GM23248 (cell line): ENCODE results near the gene STK11IP. TPM values are rescaled to one million over a fixed set of nuclear protein-coding genes. Genes with fewer than 3 reads are reported as not detected.

Experiments
- DNase-seq: peaks from one replicate; pipeline ENCODE4 v3.0.0-alpha.2; 2015
- H2AFZ ChIP-seq: fragments of 200-600 bp; sonication (generic); 2 replicates; pipeline ENCODE4 v1.6.1; 2016; ENCODE audit warnings: antibody characterized with exemption
- H3F3A ChIP-seq: fragments of 200-600 bp; sonication (generic); 2 replicates; pipeline ENCODE4 v1.6.1; 2016; ENCODE audit warnings: mild to moderate bottlenecking, antibody characterized with exemption, mixed run types; ENCODE audit not compliant: insufficient read depth
- H3K27ac ChIP-seq: fragments of 200-600 bp; sonication (generic); 2 replicates; pipeline ENCODE4 v1.5.1; 2016; ENCODE audit warnings: mild to moderate bottlenecking
- H3K27me3 ChIP-seq: fragments of 200-600 bp; sonication (generic); replicated peaks from 2 replicates; pipeline ENCODE4 v1.6.1; 2016; ENCODE audit warnings: mild to moderate bottlenecking; ENCODE audit not compliant: insufficient read depth
- H3K36me3 ChIP-seq: fragments of 200-600 bp; sonication (generic); 2 replicates; pipeline ENCODE4 v1.6.1; 2016; ENCODE audit warnings: low read depth, mild to moderate bottlenecking
- H3K4me1 ChIP-seq: fragments of 200-600 bp; sonication (generic); 2 replicates; pipeline ENCODE4 v1.6.1; 2016; ENCODE audit warnings: mild to moderate bottlenecking; ENCODE audit not compliant: insufficient read depth
- H3K4me2 ChIP-seq: fragments of 200-600 bp; sonication (generic); one replicate; pipeline ENCODE4 v1.6.1; 2016; ENCODE audit warnings: mild to moderate bottlenecking; ENCODE audit not compliant: unreplicated experiment
- H3K4me3 ChIP-seq: fragments of 200-600 bp; sonication (generic); 2 replicates; pipeline ENCODE4 v1.5.1; 2016; ENCODE audit warnings: mild to moderate bottlenecking
- H3K79me2 ChIP-seq: fragments of 200-600 bp; sonication (generic); 2 replicates; pipeline ENCODE4 v1.6.1; 2016; ENCODE audit warnings: mild to moderate bottlenecking; ENCODE audit not compliant: insufficient read depth
- H3K9ac ChIP-seq: fragments of 200-600 bp; sonication (generic); 2 replicates; pipeline ENCODE4 v1.6.1; 2016; ENCODE audit warnings: mild to moderate bottlenecking
- H3K9me2 ChIP-seq: fragments of 200-600 bp; sonication (generic); 2 replicates; pipeline ENCODE4 v1.6.1; 2016; ENCODE audit warnings: mixed run types, mild to moderate bottlenecking, moderate library complexity; ENCODE audit not compliant: insufficient read depth
- H3K9me3 ChIP-seq: fragments of 200-600 bp; sonication (generic); one replicate; pipeline ENCODE4 v1.6.1; 2017; ENCODE audit warnings: low read depth
- H4K20me1 ChIP-seq: fragments of 200-600 bp; sonication (generic); 2 replicates; pipeline ENCODE4 v1.6.0; 2016; ENCODE audit not compliant: insufficient read depth
- EZH2 ChIP-seq: fragments of 200-600 bp; sonication (generic); IDR thresholded peaks from 2 replicates; pipeline ENCODE4 v1.6.1; 2018; ENCODE audit warnings: antibody characterized with exemption, mild to moderate bottlenecking; ENCODE audit not compliant: insufficient read depth, poor library complexity, severe bottlenecking
- EZH2phosphoT487 ChIP-seq: fragments of 200-600 bp; sonication (generic); IDR thresholded peaks from 2 replicates; pipeline ENCODE4 v1.6.1; 2018; ENCODE audit warnings: antibody characterized with exemption, moderate library complexity, mild to moderate bottlenecking, low read depth; ENCODE audit not compliant: insufficient read depth
- WGBS, 2 experiments: methylation state at CpG; one replicate each; pipeline ENCODE4 v1.1.6; 2015 to 2017; ENCODE audit warnings: low lambda C conversion rate in 2 of 2, low coverage in 1 of 2; ENCODE audit errors: missing lambda C conversion rate in 2 of 2; 5-methylcytosine and 5-hydroxymethylcytosine counted together
- in situ Hi-C: fragments of 300-500 bp; cut with MboI; formaldehyde crosslinking; loops from 2 replicates; pipeline ENCODE4 v1.15.0; 2020
- polyA plus RNA-seq: library from polyadenylated mRNA; unstranded; fragments of >200 nt; fragmentation: Nextera tagmentation; extraction: Ambion mirVana; gene quantifications from 2 replicates; pipeline ENCODE4 v1.2.1, GENCODE V29; 2016
- total RNA-seq: library from RNA; depleted of rRNA; stranded (reverse); fragments of >200 nt; shearing (Covaris generic); gene quantifications from 2 replicates; pipeline ENCODE4 v1.2.3, GENCODE V29; 2014

Gene STK11IP
- total and polyA plus RNA-seq, 2 experiments from 2014 or later, result 7.3 to 10.5 TPM

DNA sequence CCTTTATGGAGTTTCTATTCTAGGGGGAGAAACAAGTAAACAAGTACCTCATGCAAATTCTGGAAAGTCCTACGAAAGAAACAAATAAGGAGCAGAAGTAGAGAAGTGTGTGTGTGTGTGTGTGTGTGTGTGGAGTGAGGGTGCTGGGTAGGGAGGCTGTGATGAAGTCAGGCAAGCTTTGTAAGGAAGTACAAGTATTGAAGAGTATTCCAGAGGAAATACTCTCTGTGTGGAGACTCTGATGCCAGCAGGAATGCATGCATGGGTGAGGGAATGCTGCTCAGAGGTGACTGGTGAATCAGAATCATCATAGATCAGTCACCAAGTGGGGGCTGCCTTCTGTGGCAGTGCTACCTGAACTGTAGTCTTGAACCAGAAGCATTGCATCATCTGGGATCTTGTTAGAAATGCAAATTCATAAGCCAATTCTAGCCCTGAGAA, 64.3 kb downstream of the STK11IP start:
- WGBS, 2 experiments, result 47 to 62% methylated on average over 1 of the region's 1 CpG
- Histone ChIP-seq H2AFZ (no peak overlapping the region), H3K4me2 (no peak overlapping the region), H3K27me3 (no peaks in the 10 kb centered on the region), H3K4me3 (no peak overlapping the region), H3F3A (no peaks in the 10 kb centered on the region), H3K9me2 (no peaks in the 10 kb centered on the region), H4K20me1 (no peaks in the 10 kb centered on the region), H3K4me1 (no peaks in the 10 kb centered on the region; the same call in 1 of the 2 replicates), H3K27ac (no peak overlapping the region), H3K79me2 (no peaks in the 10 kb centered on the region), H3K9ac (no peak overlapping the region), H3K36me3 (no peaks in the 10 kb centered on the region), H3K9me3 (no peaks in the 10 kb centered on the region)
- in situ Hi-C loops, result no loop called here
- DNase-seq, result peak; percentile 28
- no peak for TF ChIP-seq EZH2
- no peak for TF ChIP-seq EZH2phosphoT487

DNA sequence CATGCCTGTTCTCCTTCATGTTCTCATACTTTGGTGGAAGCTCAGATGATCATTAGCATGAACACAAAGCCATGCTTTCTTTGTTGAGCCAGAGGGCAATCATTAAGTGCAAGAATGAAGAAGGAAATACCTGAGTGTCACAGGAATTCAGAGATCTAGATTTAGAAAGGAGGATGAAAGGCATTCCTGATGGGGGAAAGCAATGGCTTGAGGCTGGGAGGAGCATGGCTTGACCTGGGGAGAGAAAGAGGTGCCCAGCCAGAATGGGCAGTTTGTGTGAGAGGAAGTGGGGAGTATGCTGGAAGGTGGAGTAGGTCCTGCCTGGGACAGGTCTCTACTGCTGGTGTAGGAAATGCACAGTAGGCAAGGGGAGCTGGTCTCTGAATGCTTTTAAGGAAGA, 64.9 kb downstream of the STK11IP start:
- Histone ChIP-seq H3K4me3 (no peak overlapping the region), H3K36me3 (no peaks in the 10 kb centered on the region), H3K79me2 (no peaks in the 10 kb centered on the region), H3K4me1 (no peaks in the 10 kb centered on the region; the same call in 1 of the 2 replicates), H3K4me2 (no peak overlapping the region), H3K27ac (no peak overlapping the region), H3K9ac (no peak overlapping the region), H3K9me2 (no peaks in the 10 kb centered on the region), H4K20me1 (no peaks in the 10 kb centered on the region), H3K9me3 (no peaks in the 10 kb centered on the region), H2AFZ (no peak overlapping the region), H3F3A (no peaks in the 10 kb centered on the region), H3K27me3 (no peaks in the 10 kb centered on the region)
- DNase-seq, result no peak
- in situ Hi-C loops, result no loop called here
- TF ChIP-seq EZH2phosphoT487, result no peak
- no peak for TF ChIP-seq EZH2

DNA sequence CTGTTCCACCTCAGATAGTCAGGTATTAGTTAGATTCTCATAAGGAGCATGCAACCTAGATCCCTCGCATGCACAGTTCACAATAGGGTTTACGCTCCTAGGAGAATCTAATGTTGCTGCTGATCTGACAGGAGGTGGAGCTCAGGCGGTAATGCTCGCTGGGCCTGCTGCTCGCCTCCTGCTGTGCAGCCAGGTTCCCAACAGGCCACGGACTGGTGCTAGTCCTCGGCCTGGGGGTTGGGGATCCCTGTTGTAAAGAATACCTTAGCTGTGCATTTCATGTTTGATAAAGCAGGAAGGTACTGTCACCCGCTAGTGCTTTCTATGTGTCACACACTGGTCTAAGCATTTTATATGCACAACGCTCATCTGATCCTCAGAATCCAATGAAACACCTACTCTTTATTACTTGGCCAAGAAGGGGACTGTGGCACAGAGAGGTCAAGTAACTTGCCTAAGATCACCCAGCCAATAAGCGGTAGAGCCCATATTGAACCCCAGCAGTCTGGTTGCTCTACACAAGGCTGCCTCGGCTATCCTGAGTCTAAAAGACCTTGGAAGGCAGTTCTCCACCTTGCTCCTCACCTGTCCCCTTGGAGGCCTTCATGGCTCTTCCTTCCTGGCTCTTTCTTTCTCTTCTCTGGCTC, 65.6 kb downstream of the STK11IP start:
- in situ Hi-C loops, result no loop called here
- Histone ChIP-seq H3K4me2 (no peak overlapping the region), H3K27me3 (no peaks in the 10 kb centered on the region), H2AFZ (no peak overlapping the region), H3K36me3 (no peaks in the 10 kb centered on the region), H3K4me3 (no peak overlapping the region), H3K79me2 (no peaks in the 10 kb centered on the region), H3K9me2 (no peaks in the 10 kb centered on the region), H3K4me1 (no peaks in the 10 kb centered on the region; the same call in 1 of the 2 replicates), H3K9me3 (no peaks in the 10 kb centered on the region), H3K27ac (no peak overlapping the region), H3K9ac (no peak overlapping the region), H3F3A (no peaks in the 10 kb centered on the region), H4K20me1 (no peaks in the 10 kb centered on the region)
- 58 to 63% methylated on average over 11 of the region's 11 CpGs for WGBS, 2 experiments
- TF ChIP-seq EZH2, result no peak
- no peak for TF ChIP-seq EZH2phosphoT487
- DNase-seq, result no peak

DNA sequence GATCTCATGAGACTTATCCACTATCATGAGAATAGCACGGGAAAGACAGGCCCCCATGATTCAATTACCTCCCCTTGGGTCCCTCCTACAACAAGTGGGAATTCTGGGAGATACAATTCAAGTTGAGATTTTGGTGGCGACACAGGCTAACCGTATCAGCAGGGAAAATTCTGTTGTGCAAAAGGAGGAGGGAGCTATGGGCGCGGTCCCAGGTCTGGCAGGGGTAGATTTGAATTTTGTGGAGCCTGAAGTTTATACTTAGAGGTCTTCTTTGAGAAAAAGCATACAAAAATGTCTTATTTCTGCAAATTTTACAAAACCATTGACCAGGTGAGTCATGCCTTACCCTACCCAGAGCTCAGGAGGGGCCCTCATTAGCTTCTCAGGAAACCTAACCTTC, 66.4 kb downstream of the STK11IP start:
- H3K27me3 ChIP-seq, result no peaks in the 10 kb centered on the region
- H3K79me2 ChIP-seq, result no peaks in the 10 kb centered on the region
- WGBS, 2 experiments, result 72 to 74% methylated on average over 5 of the region's 5 CpGs
- H3K4me2 ChIP-seq, result no peak overlapping the region
- no peaks in the 10 kb centered on the region for H3K9me3 ChIP-seq
- no peaks in the 10 kb centered on the region; the same call in 1 of the 2 replicates for H3K4me1 ChIP-seq
- in situ Hi-C loops, result no loop called here
- no peak overlapping the region for H2AFZ ChIP-seq
- no peak overlapping the region for H3K4me3 ChIP-seq
- H3K9me2 ChIP-seq, result no peaks in the 10 kb centered on the region
- H3K27ac ChIP-seq, result no peak overlapping the region
- no peaks in the 10 kb centered on the region for H4K20me1 ChIP-seq
- TF ChIP-seq EZH2 (no peak), EZH2phosphoT487 (no peak)
- no peaks in the 10 kb centered on the region for H3K36me3 ChIP-seq
- no peaks in the 10 kb centered on the region for H3F3A ChIP-seq
- H3K9ac ChIP-seq, result no peak overlapping the region
- no peak for DNase-seq
